ENCODE measurements around the gene MAPK14. TPM values are rescaled to one million over a fixed set of nuclear protein-coding genes. Genes with fewer than 3 reads are reported as not detected.

MAPK14 gene
- total RNA-seq, 3 donors from 2014 or later, result 56.1 to 67.7 (median 63.2) TPM

DNA sequence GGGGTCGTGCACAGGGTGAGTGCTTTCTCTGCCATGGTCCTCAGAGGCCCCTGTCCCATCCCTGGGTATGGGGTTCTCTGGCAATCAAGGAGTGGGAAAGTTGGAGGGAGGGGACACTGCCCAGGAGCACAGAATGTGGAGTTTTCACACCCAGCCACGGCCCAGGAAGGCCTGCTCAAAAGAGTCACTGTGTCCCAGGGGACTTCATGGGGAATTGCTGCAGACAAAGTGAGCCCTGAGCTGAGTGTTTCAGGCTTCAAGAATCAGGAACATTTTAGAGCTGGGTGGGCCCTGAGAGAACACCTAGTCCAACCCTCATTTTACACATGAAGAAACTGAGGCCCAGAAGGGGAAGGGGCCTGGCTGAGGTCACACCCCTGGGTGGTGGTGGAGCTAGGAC, 108.4 kb downstream of the MAPK14 start:
- Histone ChIP-seq H3K4me3 (no peak overlapping the region), H3K9me3 (no peaks in the 10 kb centered on the region), H3K4me1 (ENCODE audit: low read depth) (peaks cover 12% of the 10 kb centered on the region), H3K36me3 (ENCODE audit: low read depth) (peaks cover 13% of the 10 kb centered on the region)
- no peak for DNase-seq
- TF ChIP-seq, protein P1, sequence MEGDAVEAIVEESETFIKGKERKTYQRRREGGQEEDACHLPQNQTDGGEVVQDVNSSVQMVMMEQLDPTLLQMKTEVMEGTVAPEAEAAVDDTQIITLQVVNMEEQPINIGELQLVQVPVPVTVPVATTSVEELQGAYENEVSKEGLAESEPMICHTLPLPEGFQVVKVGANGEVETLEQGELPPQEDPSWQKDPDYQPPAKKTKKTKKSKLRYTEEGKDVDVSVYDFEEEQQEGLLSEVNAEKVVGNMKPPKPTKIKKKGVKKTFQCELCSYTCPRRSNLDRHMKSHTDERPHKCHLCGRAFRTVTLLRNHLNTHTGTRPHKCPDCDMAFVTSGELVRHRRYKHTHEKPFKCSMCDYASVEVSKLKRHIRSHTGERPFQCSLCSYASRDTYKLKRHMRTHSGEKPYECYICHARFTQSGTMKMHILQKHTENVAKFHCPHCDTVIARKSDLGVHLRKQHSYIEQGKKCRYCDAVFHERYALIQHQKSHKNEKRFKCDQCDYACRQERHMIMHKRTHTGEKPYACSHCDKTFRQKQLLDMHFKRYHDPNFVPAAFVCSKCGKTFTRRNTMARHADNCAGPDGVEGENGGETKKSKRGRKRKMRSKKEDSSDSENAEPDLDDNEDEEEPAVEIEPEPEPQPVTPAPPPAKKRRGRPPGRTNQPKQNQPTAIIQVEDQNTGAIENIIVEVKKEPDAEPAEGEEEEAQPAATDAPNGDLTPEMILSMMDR (IDR thresholded peaks at IDR 0.05), result no peak
- intact Hi-C loops (cut with DNase I, micrococcal nuclease), result no loop called here
- no peak for ATAC-seq

DNA sequence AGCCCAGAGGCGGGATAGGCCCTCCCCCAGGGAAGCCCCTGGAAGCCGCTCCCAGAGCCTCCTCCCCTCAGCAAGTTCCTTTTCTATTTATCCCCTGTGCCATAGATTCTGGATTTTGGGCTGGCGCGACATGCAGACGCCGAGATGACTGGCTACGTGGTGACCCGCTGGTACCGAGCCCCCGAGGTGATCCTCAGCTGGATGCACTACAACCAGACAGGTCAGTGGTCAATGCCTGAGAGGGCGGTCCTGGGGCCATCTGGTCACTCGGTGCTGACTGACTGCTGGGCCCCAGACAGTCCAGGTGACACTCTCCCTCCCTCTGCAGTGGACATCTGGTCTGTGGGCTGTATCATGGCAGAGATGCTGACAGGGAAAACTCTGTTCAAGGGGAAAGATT, 108.9 kb downstream of the MAPK14 start:
- Histone ChIP-seq H3K9me3 (no peaks in the 10 kb centered on the region), H3K4me3 (no peak overlapping the region), H3K4me1 (ENCODE audit: low read depth) (peaks cover 12% of the 10 kb centered on the region), H3K36me3 (ENCODE audit: low read depth) (peaks cover 13% of the 10 kb centered on the region)
- no peak for ATAC-seq
- no peak for DNase-seq
- intact Hi-C loops (cut with DNase I, micrococcal nuclease), result no loop called here
- TF ChIP-seq, protein P1 (IDR thresholded peaks at IDR 0.05), result no peak

DNA sequence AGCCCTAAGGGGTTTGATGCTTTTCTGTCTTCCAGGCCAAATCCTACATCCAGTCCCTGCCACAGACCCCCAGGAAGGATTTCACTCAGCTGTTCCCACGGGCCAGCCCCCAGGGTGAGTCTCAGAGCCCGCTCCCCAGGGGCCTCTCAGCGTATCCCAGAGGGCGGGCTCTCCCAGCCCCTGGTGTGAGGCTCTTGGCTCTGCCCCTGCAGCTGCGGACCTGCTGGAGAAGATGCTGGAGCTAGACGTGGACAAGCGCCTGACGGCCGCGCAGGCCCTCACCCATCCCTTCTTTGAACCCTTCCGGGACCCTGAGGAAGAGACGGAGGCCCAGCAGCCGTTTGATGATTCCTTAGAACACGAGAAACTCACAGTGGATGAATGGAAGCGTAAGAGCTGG, 111.1 kb downstream of the MAPK14 start:
- DNase-seq (no peak), ATAC-seq (no peak)
- Histone ChIP-seq H3K4me1 (ENCODE audit: low read depth) (no peaks in the 10 kb centered on the region), H3K9me3 (no peaks in the 10 kb centered on the region), H3K36me3 (ENCODE audit: low read depth) (peaks cover 13% of the 10 kb centered on the region), H3K4me3 (no peak overlapping the region)
- intact Hi-C loops (cut with DNase I, micrococcal nuclease), result no loop called here
- TF ChIP-seq, protein P1 (IDR thresholded peaks at IDR 0.05), result no peak

DNA sequence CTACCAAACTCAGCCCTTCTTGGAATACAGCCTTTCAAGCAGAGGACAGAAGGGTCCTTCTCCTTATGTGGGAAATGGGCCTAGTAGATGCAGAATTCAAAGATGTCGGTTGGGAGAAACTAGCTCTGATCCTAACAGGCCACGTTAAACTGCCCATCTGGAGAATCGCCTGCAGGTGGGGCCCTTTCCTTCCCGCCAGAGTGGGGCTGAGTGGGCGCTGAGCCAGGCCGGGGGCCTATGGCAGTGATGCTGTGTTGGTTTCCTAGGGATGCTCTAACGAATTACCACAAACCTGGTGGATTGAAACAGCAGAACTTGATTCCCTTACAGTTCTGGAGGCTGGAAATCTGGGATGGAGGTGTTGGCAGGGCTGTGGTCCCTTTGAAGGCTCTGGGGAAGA, 111.8 kb downstream of the MAPK14 start:
- peaks cover 13% of the 10 kb centered on the region for H3K36me3 ChIP-seq (ENCODE audit: low read depth)
- no peaks in the 10 kb centered on the region for H3K9me3 ChIP-seq
- intact Hi-C loops (cut with DNase I, micrococcal nuclease), result no loop called here
- ATAC-seq (no peak), DNase-seq (no peak)
- no peaks in the 10 kb centered on the region for H3K4me1 ChIP-seq (ENCODE audit: low read depth)
- TF ChIP-seq, protein P1 (IDR thresholded peaks at IDR 0.05), result no peak
- no peak overlapping the region for H3K4me3 ChIP-seq

DNA sequence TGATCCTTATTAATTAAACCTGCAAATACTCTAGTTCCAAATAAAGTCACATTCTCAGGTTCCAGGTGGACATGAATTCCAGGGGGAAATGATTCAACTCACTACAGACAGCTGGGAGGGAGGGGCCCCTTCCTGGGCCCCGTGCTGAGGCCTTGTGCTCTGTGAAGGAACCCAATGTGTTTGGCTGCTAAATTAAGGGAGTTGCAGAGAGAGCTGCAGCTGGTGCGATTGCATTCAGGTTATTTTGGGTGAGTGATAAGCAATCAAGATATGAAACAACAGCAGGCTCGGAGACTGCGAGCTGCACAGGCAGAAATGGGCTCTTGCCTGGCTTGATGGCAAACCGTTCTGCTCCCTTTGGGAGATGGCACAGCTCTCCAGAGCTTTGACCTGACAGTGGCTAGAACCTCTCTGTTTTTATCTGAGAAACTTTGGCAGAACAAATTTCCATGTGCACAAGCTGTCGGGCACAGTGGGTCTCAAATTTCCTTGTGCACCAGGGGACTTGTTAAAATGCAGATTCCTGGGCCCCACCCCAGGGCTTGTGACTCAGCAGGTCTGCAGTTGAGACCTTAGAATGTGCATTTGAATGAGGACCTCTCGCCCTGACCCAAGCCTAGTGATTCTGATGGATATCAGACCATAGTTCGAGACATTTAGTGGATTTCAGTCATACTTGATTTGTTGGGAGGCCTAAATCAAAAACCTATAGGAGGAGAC, 112.5 kb downstream of the MAPK14 start:
- TF ChIP-seq, protein P1 (IDR thresholded peaks at IDR 0.05), result no peak
- H3K9me3 ChIP-seq, result no peaks in the 10 kb centered on the region
- DNase-seq (no peak), ATAC-seq (no peak)
- intact Hi-C loops (cut with DNase I, micrococcal nuclease), result no loop called here
- H3K4me1 ChIP-seq (ENCODE audit: low read depth), result no peaks in the 10 kb centered on the region
- H3K4me3 ChIP-seq, result no peak overlapping the region
- H3K36me3 ChIP-seq (ENCODE audit: low read depth), result peaks cover 13% of the 10 kb centered on the region

Data from mucosa of descending colon (tissue), 3 donors.